OCI-LY3 (cell line): Measurements from ENCODE around the gene EIF4B.

Experiments used
- EZH2phosphoT487 ChIP-seq: fragments of 200-600 bp; shearing (Covaris generic); IDR thresholded peaks from 2 replicates; pipeline ENCODE4 v1.6.1; 2018; ENCODE audit warnings: antibody characterized with exemption, mixed run types, low read depth
- TF ChIP-seq, protein P1 (sequence below): fragments of 200-600, 300-600 bp; sonication (generic); IDR thresholded peaks from 2 replicates; pipeline ENCODE4 v1.5.1; 2014; ENCODE audit warnings: antibody characterized with exemption, low read length, low read depth

DNA sequence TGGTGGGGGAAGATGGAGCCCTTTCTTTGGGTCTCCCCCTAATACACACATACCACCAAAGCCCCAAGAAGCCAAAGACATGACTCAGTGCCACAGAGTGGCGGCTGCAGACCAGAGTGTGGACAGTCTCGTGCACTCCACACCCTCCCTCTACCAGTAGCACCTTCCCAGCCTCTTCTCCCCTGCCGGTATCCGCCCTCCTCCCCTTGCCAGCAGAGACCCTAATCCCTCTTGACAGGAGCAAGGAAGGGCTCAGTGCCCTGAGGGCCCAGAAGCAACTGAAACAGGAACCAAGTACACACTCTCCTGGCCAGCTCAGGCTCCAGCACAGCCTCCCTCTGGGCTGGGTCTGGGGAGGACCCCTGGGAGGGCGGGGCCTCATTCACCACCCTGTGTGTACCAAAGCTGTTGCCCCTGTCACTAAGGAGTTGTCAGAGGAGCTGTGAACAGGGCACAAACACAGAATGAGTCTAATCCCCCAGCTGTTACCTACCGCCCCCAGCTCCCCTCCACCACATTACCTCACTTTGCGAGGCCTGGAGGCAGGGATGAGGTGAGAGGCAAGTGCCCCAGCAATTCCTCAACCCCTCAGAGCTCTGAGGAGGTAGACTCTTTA lies 64.7 kb downstream of the EIF4B start:
- TF ChIP-seq, protein P1, sequence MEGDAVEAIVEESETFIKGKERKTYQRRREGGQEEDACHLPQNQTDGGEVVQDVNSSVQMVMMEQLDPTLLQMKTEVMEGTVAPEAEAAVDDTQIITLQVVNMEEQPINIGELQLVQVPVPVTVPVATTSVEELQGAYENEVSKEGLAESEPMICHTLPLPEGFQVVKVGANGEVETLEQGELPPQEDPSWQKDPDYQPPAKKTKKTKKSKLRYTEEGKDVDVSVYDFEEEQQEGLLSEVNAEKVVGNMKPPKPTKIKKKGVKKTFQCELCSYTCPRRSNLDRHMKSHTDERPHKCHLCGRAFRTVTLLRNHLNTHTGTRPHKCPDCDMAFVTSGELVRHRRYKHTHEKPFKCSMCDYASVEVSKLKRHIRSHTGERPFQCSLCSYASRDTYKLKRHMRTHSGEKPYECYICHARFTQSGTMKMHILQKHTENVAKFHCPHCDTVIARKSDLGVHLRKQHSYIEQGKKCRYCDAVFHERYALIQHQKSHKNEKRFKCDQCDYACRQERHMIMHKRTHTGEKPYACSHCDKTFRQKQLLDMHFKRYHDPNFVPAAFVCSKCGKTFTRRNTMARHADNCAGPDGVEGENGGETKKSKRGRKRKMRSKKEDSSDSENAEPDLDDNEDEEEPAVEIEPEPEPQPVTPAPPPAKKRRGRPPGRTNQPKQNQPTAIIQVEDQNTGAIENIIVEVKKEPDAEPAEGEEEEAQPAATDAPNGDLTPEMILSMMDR, result no peak
- no peak for TF ChIP-seq EZH2phosphoT487
